Activated CD4-positive, alpha-beta memory T cell treated with anti-CD3 and anti-CD28 coated beads, Interleukin-2, amount 10 ng/mL, durations not matched to agents 7 days and 5 days (primary cell): ENCODE data around the gene FITM1. TPM values are rescaled to one million over a fixed set of nuclear protein-coding genes. Genes with fewer than 3 reads are reported as not detected.

Experiments
- CTCF ChIA-PET: fragments of 350-600 bp; sonication (Branson Sonifier 250); formaldehyde crosslinking; loops from one replicate; lab custom pipeline; 2021; ENCODE audit warnings: antibody characterized with exemption, inconsistent platforms; lab: Charles Lee
- POLR2A ChIA-PET: fragments of 350-600 bp; sonication (Branson Sonifier 250); formaldehyde crosslinking; loops from one replicate; lab custom pipeline; 2021; ENCODE audit warnings: antibody characterized with exemption; lab: Charles Lee
- DNase-seq: peaks from one replicate; pipeline ENCODE4 v3.0.0-alpha.2; 2020
- H3K27ac Mint-ChIP-seq: one replicate; pipeline ENCODE4 v1.8.0; 2021; ENCODE audit warnings: mild to moderate bottlenecking, mixed read lengths
- H3K27me3 Mint-ChIP-seq: one replicate; pipeline ENCODE4 v1.8.0; 2021; ENCODE audit warnings: mixed read lengths
- H3K36me3 Mint-ChIP-seq: one replicate; pipeline ENCODE4 v1.8.0; 2021; ENCODE audit warnings: low read depth, mixed read lengths
- H3K4me1 Mint-ChIP-seq: one replicate; pipeline ENCODE4 v1.8.0; 2021; ENCODE audit warnings: mixed read lengths
- H3K4me3 Mint-ChIP-seq: one replicate; pipeline ENCODE4 v1.8.0; 2021; ENCODE audit warnings: mild to moderate bottlenecking, mixed read lengths
- H3K9me3 Mint-ChIP-seq: one replicate; pipeline ENCODE4 v1.8.0; 2021; ENCODE audit warnings: mixed read lengths
- total RNA-seq, 2 experiments: library from RNA; stranded (reverse); gene quantifications; one replicate each; pipeline ENCODE4 v1.2.3, GENCODE V29; 2021

Gene FITM1
- total RNA-seq, 2 experiments from 2014 or later: 1.3 to 1.4 TPM

DNA sequence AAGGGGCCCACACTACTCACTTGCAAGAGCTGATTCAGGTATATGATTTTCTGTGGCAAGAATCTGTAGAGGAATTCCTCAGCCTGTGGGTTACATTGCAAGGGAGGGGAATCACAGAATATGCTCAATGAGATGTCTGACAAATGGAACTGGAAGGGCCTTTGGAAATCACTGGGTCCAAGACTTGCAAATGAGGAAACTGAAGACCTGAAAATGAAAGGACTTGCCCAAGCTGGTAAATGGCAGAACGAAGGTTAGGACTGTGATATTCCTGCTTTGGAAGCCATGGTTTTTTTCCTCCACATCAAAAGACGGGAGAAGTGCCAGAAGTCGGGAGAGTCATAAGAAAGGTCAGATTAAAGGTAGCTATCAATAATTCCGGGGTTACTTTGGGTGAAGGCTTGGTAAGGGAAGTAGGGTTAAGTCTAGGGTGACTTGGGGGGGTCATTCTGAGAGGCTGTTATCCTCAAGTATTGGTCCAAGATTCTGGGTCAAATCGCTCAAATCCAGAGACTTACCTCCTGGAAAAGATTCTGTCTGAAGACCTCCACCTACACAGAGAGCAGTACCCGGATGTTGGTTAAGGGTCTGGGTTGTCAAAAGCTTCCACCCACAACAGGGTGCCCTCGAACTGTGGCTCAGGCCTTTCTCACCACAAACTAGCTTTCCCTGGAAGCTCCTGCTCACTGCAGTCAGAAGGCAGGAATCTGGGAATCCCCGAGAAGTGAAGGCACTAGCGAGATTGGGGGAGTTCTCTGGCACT lies 15.4 kb downstream of the FITM1 start:
- no peak for DNase-seq
- ChIA-PET CTCF (interaction anchor here (1.0 to 4.6 kb wide), 11 partner anchors 10 to 162 kb away, joined by 3 to 76 read pairs (median 8); partner anchors contain the start of genes CIDEB, DCAF11, IRF9 and NRL), POLR2A (interaction anchor here (0.9 to 21.4 kb wide), 21 partner anchors 9 to 284 kb away, joined by 3 to 652 read pairs (median 8); partner anchors contain the start of genes CARMIL3, CBLN3, CHMP4A and DCAF11)
- peak overlapping the region; percentile 96 for H3K4me3 Mint-ChIP-seq
- H3K27ac Mint-ChIP-seq: peak overlapping the region; percentile 99
- no peaks in the 10 kb centered on the region for H3K9me3 Mint-ChIP-seq
- peaks cover 60% of the 10 kb centered on the region for H3K4me1 Mint-ChIP-seq
- H3K27me3 Mint-ChIP-seq: no peaks in the 10 kb centered on the region
- H3K36me3 Mint-ChIP-seq: peaks cover 82% of the 10 kb centered on the region

DNA sequence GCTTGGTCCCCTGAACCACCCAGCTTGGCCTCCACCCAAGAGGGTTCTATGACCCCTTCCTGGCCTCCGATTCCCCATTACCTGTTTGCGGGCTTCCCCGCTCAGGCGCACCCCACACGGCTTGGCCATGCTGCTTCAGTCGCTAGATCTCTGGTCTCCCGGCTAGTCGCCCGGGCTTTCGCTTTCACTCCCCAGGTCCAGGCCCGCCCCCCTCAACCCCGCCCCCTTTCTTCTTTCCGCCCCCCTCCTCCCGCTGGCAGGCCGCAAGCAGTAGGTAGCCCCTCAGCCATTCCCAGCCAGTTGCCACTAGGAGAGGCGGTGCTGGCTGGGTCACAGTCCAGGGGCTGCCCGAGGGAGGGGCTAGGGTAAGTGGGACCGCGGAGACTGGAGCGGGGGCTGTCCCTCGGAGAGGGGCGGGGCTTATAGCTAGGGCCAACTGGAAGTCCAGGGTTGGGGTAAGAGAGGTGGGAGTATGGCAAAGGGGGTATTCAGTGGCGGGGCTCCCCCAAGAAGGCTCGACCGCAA lies 16.1 kb downstream of the FITM1 start, which contains the start of gene PSME2:
TSS of gene PSME2 (minus strand) at position 158 of the 525 bp plus-strand sequence. CDS start at position 129, 29 bp downstream.
- H3K36me3 Mint-ChIP-seq: peaks cover 81% of the 10 kb centered on the region
- ChIA-PET POLR2A (interaction anchor here (0.9 to 21.4 kb wide), 25 partner anchors 9 to 284 kb away, joined by 3 to 652 read pairs (median 7); partner anchors contain the start of genes CARMIL3, CBLN3, CHMP4A and DCAF11), CTCF (interaction anchor here (1.0 to 4.6 kb wide), 14 partner anchors 9 to 285 kb away, joined by 3 to 76 read pairs (median 6); partner anchors contain the start of genes CIDEB, DCAF11, IRF9 and NRL)
- peak within 1 kb of the TSS; percentile 96 for H3K4me3 Mint-ChIP-seq
- peak; percentile 91 for DNase-seq
- H3K27ac Mint-ChIP-seq: peak within 1 kb of the TSS; percentile 99
- no peaks in the 10 kb centered on the region for H3K27me3 Mint-ChIP-seq
- H3K9me3 Mint-ChIP-seq: no peaks in the 10 kb centered on the region
- peaks cover 63% of the 10 kb centered on the region for H3K4me1 Mint-ChIP-seq

DNA sequence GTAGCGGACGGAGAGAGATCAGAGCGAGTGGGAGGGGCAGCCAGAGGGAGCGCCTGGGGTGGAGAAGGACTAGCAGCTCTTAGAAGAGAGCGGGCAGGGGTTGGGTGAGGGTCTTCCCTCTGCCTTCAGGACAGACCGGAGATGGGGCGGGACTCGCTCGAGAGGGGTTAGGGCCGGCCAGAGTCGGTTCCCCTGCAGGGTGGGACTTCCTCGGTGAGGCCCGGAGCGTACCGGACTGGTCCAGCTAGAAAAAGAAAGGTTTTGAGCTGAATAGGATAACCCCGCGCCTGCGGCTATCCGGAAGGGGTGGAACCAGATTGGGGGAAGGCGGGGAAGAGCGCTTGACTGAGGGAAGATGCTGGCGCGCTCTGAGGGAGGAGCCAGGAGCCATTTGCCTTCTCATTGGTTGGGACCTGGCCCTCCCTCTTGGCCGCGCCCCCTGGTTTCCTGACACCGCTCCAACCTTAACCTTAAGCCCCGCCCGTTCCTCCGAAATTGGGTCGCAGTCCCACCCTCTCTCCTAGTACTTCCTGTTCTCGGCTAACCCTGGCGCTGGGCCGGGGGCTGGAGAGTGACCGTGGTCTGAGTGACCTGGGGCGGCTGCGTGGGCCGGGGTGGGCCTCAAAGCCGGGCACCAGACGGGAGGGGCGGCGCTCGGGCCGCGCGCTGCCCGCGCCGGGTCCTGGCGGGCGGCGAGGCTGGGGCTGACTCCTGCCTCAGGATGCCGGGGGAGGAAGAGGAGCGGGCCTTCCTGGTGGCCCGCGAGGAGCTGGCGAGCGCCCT lies 16.7 kb downstream of the FITM1 start, which contains the start of gene RNF31:
TSS of gene RNF31 (plus strand) at position 521 of the 783 bp plus-strand sequence. CDS start at position 722, 201 bp downstream.
- Mint-ChIP-seq H3K36me3 (peaks cover 80% of the 10 kb centered on the region), H3K4me1 (peaks cover 58% of the 10 kb centered on the region), H3K4me3 (peak within 1 kb of the TSS; percentile 96), H3K9me3 (no peaks in the 10 kb centered on the region), H3K27me3 (no peaks in the 10 kb centered on the region), H3K27ac (peak within 1 kb of the TSS; percentile 99)
- ChIA-PET POLR2A (interaction anchor here (1.0 to 21.4 kb wide), 22 partner anchors 10 to 283 kb away, joined by 3 to 652 read pairs (median 8); partner anchors contain the start of genes CBLN3, CHMP4A, DCAF11 and IPO4), CTCF (interaction anchor here (1.0 to 4.6 kb wide), 15 partner anchors 9 to 285 kb away, joined by 3 to 76 read pairs (median 5); partner anchors contain the start of genes CIDEB, DCAF11, IRF9 and NRL)
- peak; percentile 99 for DNase-seq

DNA sequence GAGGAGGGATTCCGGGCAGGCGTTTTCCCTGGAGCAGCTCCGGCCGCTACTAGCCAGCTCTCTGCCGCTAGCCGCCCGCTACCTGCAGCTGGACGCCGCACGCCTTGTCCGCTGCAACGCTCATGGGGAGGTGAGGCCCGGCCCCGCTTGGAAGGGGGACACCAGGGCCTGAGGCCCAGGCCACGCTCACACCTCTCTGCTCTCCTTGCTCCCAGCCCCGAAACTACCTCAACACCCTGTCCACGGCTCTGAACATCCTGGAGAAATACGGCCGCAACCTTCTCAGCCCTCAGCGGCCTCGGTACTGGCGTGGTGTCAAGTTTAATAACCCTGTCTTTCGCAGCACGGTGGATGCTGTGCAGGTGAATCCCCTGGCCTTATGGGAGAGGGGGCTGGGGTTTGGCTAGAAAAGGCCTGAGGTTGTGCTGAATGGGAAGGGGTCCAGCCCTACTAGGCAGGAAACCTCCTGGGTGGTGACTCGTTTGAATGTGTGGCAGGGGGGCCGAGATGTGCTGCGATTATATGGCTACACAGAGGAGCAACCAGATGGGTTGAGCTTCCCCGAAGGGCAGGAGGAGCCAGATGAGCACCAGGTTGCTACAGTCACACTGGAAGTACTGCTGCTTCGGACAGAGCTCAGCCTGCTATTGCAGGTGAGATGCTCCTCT lies 17.4 kb downstream of the FITM1 start:
- CTCF ChIA-PET: interaction anchor here (0.6 to 4.6 kb wide), 10 partner anchors 8 to 160 kb away, joined by 3 to 76 read pairs (median 7); partner anchors contain the start of genes CIDEB, IRF9, PSME1 and TINF2
- H3K27ac Mint-ChIP-seq: peak overlapping the region; percentile 84
- peak overlapping the region; percentile 96 for H3K4me3 Mint-ChIP-seq
- H3K27me3 Mint-ChIP-seq: no peaks in the 10 kb centered on the region
- DNase-seq: no peak
- peaks cover 80% of the 10 kb centered on the region for H3K36me3 Mint-ChIP-seq
- H3K4me1 Mint-ChIP-seq: peaks cover 55% of the 10 kb centered on the region
- H3K9me3 Mint-ChIP-seq: no peaks in the 10 kb centered on the region
- POLR2A ChIA-PET: interaction anchor here (0.8 to 21.4 kb wide), 19 partner anchors 11 to 99 kb away, joined by 3 to 652 read pairs (median 8); partner anchors contain the start of genes CHMP4A, DCAF11, IPO4 and IRF9

DNA sequence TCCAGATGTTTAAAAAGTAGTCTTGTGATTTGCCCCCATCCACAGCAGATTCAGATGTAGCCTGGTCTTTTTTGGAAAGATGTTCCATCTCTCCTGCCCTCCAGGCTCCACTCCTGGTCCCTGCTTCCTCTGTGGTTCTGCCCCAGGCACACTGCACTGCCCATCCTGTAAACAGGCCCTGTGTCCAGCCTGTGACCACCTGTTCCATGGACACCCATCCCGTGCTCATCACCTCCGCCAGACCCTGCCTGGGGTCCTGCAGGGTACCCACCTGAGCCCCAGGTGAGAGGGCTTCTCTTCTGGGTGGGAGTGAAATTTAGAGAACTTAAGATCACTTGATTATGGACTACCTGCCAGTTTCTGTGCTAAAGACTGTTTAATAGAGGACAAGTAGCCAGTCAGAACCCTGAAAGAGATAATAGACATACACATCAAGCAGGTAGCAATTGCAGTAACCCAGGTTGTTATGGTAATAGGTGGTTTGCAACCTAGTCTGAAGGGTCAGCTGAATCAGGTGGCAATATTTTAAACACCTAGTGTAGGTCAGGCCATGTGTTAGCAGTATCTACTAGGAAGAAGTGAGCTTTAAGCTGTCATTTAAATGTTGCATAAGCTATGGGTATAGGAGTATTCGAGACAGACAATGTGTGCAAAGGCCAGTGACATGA lies 19.0 kb downstream of the FITM1 start:
- ChIA-PET CTCF (interaction anchor here (0.8 to 4.6 kb wide), 3 partner anchors 8 to 14 kb away, joined by 3 to 21 read pairs (median 20); partner anchors contain the start of genes EMC9, IRF9 and PSME1), POLR2A (interaction anchor here (0.7 to 21.4 kb wide), 10 partner anchors 8 to 161 kb away, joined by 3 to 652 read pairs (median 16); partner anchors contain the start of genes DCAF11, EMC9, IRF9 and NRL)
- DNase-seq: no peak
- Mint-ChIP-seq H3K9me3 (no peaks in the 10 kb centered on the region), H3K36me3 (peaks cover 74% of the 10 kb centered on the region), H3K27me3 (no peaks in the 10 kb centered on the region), H3K4me1 (peaks cover 40% of the 10 kb centered on the region), H3K4me3 (peak overlapping the region; percentile 96), H3K27ac (peak overlapping the region; percentile 44)

DNA sequence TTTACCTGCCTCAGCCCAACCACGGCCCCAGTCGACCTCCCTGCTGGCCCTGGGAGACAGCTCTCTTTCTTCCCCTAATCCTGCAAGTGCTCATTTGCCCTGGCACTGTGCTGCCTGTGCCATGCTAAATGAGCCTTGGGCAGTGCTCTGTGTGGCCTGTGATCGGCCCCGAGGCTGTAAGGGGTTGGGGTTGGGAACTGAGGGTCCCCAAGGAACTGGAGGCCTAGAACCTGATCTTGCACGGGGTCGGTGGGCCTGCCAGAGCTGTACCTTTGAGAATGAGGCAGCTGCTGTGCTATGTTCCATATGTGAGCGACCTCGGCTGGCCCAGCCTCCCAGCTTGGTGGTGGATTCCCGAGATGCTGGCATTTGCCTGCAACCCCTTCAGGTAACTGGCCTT lies 19.6 kb downstream of the FITM1 start:
- POLR2A ChIA-PET: interaction anchor here (0.7 to 19.0 kb wide), 6 partner anchors 9 to 160 kb away, joined by 3 to 652 read pairs (median 6); partner anchors contain the start of genes EMC9, IRF9, PSME1 and TM9SF1
- H3K27ac Mint-ChIP-seq: no peak overlapping the region
- H3K36me3 Mint-ChIP-seq: peaks cover 74% of the 10 kb centered on the region

DNA sequence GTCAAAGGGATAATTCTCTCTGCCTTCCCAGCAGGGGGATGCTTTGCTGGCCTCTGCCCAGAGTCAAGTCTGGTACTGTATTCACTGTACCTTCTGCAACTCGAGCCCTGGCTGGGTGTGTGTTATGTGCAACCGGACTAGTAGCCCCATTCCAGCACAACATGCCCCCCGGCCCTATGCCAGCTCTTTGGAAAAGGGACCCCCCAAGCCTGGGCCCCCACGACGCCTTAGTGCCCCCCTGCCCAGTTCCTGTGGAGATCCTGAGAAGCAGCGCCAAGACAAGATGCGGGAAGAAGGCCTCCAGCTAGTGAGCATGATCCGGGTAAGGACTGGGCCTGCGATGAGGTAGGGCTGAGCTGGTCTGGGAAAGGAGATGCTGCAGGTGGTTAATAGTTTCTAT lies 20.1 kb downstream of the FITM1 start:
- POLR2A ChIA-PET: interaction anchor here (0.7 to 19.0 kb wide), 7 partner anchors 9 to 45 kb away, joined by 3 to 652 read pairs (median 6); partner anchors contain the start of genes EMC9, IRF9, NRL and PSME1
- Mint-ChIP-seq H3K36me3 (peaks cover 74% of the 10 kb centered on the region), H3K4me3 (no peak overlapping the region), H3K27me3 (no peaks in the 10 kb centered on the region), H3K27ac (no peak overlapping the region), H3K9me3 (no peaks in the 10 kb centered on the region), H3K4me1 (peaks cover 31% of the 10 kb centered on the region)
- DNase-seq: no peak
- CTCF ChIA-PET: interaction anchor here (0.8 to 3.6 kb wide), 3 partner anchors 9 to 147 kb away, joined by 3 to 21 read pairs (median 3); partner anchors contain the start of genes EMC9 and IRF9

More for the DNA sequence above, 19.6 kb downstream of the FITM1 start:
- Mint-ChIP-seq H3K4me1 (peaks cover 36% of the 10 kb centered on the region), H3K27me3 (no peaks in the 10 kb centered on the region), H3K9me3 (no peaks in the 10 kb centered on the region), H3K4me3 (no peak overlapping the region)
- no peak for DNase-seq
- CTCF ChIA-PET: interaction anchor here (0.8 to 3.6 kb wide), 2 partner anchors 9 to 10 kb away, joined by 3 to 21 read pairs; partner anchors contain the start of genes EMC9 and IRF9

DNA sequence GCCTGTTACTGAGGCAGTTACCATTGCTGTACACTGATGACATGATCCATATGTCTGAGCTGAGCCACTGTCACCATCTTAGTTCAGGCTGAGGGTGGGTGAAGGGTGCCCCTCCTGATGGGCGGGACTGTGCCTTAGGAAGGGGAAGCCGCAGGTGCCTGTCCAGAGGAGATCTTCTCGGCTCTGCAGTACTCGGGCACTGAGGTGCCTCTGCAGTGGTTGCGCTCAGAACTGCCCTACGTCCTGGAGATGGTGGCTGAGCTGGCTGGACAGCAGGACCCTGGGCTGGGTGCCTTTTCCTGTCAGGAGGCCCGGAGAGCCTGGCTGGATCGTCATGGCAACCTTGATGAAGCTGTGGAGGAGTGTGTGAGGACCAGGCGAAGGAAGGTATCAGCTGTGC lies 20.5 kb downstream of the FITM1 start:
- POLR2A ChIA-PET: interaction anchor here (0.7 to 19.0 kb wide), 6 partner anchors 10 to 45 kb away, joined by 3 to 652 read pairs (median 7); partner anchors contain the start of genes EMC9, IRF9, NRL and PSME1
- no peaks in the 10 kb centered on the region for H3K27me3 Mint-ChIP-seq
- no peak overlapping the region for H3K27ac Mint-ChIP-seq
- no peak for DNase-seq
- peaks cover 28% of the 10 kb centered on the region for H3K4me1 Mint-ChIP-seq
- H3K9me3 Mint-ChIP-seq: no peaks in the 10 kb centered on the region
- peaks cover 74% of the 10 kb centered on the region for H3K36me3 Mint-ChIP-seq
- CTCF ChIA-PET: interaction anchor here (1.2 to 3.6 kb wide), 2 partner anchors 10 to 146 kb away, joined by 3 to 21 read pairs; partner anchors contain the start of gene IRF9
- H3K4me3 Mint-ChIP-seq: no peak overlapping the region

DNA sequence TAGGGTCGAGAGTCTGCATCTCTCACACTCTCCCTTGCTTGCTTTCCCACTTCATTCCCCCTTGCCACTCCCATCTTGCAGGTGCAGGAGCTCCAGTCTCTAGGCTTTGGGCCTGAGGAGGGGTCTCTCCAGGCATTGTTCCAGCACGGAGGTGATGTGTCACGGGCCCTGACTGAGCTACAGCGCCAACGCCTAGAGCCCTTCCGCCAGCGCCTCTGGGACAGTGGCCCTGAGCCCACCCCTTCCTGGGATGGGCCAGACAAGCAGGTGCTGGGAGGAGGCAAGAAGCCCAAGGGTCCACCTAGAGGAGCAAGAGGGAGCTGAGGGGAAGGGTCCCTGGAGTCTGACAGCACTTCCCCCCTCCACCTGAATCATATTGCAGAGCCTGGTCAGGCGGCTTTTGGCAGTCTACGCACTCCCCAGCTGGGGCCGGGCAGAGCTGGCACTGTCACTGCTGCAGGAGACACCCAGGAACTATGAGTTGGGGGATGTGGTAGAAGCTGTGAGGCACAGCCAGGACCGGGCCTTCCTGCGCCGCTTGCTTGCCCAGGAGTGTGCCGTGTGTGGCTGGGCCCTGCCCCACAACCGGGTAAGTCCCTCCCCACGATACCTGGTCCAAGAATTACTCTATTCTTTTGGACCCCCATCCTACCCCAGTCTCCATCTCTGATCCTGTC lies 21.1 kb downstream of the FITM1 start:
- ChIA-PET POLR2A (interaction anchor here (0.7 to 19.0 kb wide), 5 partner anchors 11 to 44 kb away, joined by 4 to 652 read pairs (median 8); partner anchors contain the start of genes EMC9, IRF9, NRL and PSME1), CTCF (interaction anchor here (1.2 to 3.6 kb wide), 2 partner anchors 9 to 146 kb away, joined by 3 to 21 read pairs; partner anchors contain the start of gene IRF9)
- Mint-ChIP-seq H3K36me3 (peaks cover 70% of the 10 kb centered on the region), H3K27me3 (no peaks in the 10 kb centered on the region), H3K27ac (no peak overlapping the region), H3K9me3 (no peaks in the 10 kb centered on the region), H3K4me1 (peaks cover 28% of the 10 kb centered on the region), H3K4me3 (no peak overlapping the region)
- no peak for DNase-seq

DNA sequence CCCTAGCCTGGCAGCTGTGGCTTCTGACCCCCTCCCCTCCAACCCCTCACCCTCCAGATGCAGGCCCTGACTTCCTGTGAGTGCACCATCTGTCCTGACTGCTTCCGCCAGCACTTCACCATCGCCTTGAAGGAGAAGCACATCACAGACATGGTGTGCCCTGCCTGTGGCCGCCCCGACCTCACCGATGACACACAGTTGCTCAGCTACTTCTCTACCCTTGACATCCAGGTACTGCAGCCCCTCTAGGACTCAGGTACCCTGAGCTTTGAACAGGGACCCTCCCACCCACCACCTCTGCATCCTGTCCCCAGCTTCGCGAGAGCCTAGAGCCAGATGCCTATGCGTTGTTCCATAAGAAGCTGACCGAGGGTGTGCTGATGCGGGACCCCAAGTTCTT lies 24.6 kb downstream of the FITM1 start:
- peaks cover 72% of the 10 kb centered on the region for H3K36me3 Mint-ChIP-seq
- H3K4me1 Mint-ChIP-seq: peaks cover 15% of the 10 kb centered on the region
- H3K27me3 Mint-ChIP-seq: no peaks in the 10 kb centered on the region
- H3K27ac Mint-ChIP-seq: no peak overlapping the region
- DNase-seq: no peak
- ChIA-PET POLR2A (interaction anchor here (0.9 to 18.6 kb wide), 6 partner anchors 11 to 59 kb away, joined by 3 to 652 read pairs (median 5); partner anchors contain the start of genes DCAF11, EMC9, NRL and PSME1), CTCF (no interaction called here)
- H3K4me3 Mint-ChIP-seq: no peak overlapping the region
- no peaks in the 10 kb centered on the region for H3K9me3 Mint-ChIP-seq
